NB4 (cell line): ENCODE measurements around the gene MCM3.

ENCODE experiments used
- POLR2A ChIP-seq: IDR thresholded peaks from 2 replicates; pipeline ENCODE4 v1.6.1; 2011; ENCODE audit warnings: mild to moderate bottlenecking; ENCODE audit not compliant: insufficient read length; ENCODE audit errors: extremely low read depth
- TF ChIP-seq, protein P1 (sequence below): IDR thresholded peaks from one replicate; pipeline ENCODE4 v1.5.1; 2012; ENCODE audit warnings: low read depth, low read length

DNA sequence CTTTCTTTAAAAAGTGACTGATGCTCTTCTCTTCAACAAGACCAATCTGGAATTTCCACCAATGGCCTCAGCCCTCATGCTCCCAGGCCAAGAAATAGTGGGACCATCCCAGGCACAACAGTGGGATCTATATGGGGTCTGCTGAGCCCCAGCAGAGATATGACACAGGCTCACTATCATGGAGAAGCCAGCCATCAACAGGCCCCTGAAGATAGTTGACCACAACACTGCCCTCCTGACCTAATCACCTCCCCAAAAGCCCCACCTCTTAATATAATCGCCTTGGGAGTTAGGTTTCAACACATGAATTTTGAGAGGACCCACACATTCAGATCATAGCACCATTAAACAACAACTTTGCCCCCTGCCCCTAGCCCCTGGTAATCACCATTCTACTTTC lies 16.8 kb upstream of the MCM3 start:
- TF ChIP-seq, protein P1, sequence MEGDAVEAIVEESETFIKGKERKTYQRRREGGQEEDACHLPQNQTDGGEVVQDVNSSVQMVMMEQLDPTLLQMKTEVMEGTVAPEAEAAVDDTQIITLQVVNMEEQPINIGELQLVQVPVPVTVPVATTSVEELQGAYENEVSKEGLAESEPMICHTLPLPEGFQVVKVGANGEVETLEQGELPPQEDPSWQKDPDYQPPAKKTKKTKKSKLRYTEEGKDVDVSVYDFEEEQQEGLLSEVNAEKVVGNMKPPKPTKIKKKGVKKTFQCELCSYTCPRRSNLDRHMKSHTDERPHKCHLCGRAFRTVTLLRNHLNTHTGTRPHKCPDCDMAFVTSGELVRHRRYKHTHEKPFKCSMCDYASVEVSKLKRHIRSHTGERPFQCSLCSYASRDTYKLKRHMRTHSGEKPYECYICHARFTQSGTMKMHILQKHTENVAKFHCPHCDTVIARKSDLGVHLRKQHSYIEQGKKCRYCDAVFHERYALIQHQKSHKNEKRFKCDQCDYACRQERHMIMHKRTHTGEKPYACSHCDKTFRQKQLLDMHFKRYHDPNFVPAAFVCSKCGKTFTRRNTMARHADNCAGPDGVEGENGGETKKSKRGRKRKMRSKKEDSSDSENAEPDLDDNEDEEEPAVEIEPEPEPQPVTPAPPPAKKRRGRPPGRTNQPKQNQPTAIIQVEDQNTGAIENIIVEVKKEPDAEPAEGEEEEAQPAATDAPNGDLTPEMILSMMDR = no peak
- TF ChIP-seq POLR2A = no peak
